ENCODE results near the gene LYRM7.

Gene LYRM7

GRCh38 chr5:131167615-131168014 is 3.1 kb upstream of the LYRM7 start:
- POLR2A ChIA-PET = no interaction called here
- no peaks in the 10 kb centered on the region for H3K9me3 ChIP-seq (ENCODE audit: control insufficient read depth, insufficient read depth, low read depth, low read length)
- peaks cover 3 to 7% of the 10 kb centered on the region in 2 experiments; a peak in 2 of 3 replicates for H3K36me3 ChIP-seq (ENCODE audit: control insufficient read depth in 2 of 2, insufficient read depth in 1 of 2, low read length in 2 of 2)
- no peak overlapping the region for H3K27ac ChIP-seq (ENCODE audit: extremely low read depth, low read depth, low read length)
- H3K4me3 ChIP-seq (ENCODE audit: low read depth, low read length) = no peak overlapping the region
- TF ChIP-seq ZNF645 (tag by site-specific recombination; IDR thresholded peaks at IDR 0.05) = no peak
- no peak for TF ChIP-seq ZNF274 (IDR thresholded peaks at IDR 0.05; ENCODE audit: low read length)
- TF ChIP-seq ZNF274 (tag by site-specific recombination; IDR thresholded peaks at IDR 0.05; ENCODE audit: borderline replicate concordance) = no peak
- TF ChIP-seq ZNF704 (tag by site-specific recombination; IDR thresholded peaks at IDR 0.05) = no peak
- no peak for TF ChIP-seq ZNF621 (tag by site-specific recombination; IDR thresholded peaks at IDR 0.05)
- TF ChIP-seq, protein P1, sequence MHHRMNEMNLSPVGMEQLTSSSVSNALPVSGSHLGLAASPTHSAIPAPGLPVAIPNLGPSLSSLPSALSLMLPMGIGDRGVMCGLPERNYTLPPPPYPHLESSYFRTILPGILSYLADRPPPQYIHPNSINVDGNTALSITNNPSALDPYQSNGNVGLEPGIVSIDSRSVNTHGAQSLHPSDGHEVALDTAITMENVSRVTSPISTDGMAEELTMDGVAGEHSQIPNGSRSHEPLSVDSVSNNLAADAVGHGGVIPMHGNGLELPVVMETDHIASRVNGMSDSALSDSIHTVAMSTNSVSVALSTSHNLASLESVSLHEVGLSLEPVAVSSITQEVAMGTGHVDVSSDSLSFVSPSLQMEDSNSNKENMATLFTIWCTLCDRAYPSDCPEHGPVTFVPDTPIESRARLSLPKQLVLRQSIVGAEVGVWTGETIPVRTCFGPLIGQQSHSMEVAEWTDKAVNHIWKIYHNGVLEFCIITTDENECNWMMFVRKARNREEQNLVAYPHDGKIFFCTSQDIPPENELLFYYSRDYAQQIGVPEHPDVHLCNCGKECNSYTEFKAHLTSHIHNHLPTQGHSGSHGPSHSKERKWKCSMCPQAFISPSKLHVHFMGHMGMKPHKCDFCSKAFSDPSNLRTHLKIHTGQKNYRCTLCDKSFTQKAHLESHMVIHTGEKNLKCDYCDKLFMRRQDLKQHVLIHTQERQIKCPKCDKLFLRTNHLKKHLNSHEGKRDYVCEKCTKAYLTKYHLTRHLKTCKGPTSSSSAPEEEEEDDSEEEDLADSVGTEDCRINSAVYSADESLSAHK (tag by site-specific recombination; IDR thresholded peaks at IDR 0.05) = no peak
- TF ChIP-seq ZNF596 (tag by site-specific recombination; IDR thresholded peaks at IDR 0.05) = no peak
- no peak for TF ChIP-seq ZNF791 (tag by site-specific recombination; IDR thresholded peaks at IDR 0.05)
- TF ChIP-seq ZNF174 (tag by site-specific recombination; IDR thresholded peaks at IDR 0.05) = no peak
- H3K4me1 ChIP-seq (ENCODE audit: control insufficient read depth, insufficient read depth, low read length) = 0 out of 2 replicates have a peak, but pooled peaks cover 3% of the 10 kb centered on the region
- CTCF ChIA-PET = no interaction called here

GRCh38 chr5:131169810-131170539 is 769 bp upstream of the LYRM7 start:
- Histone ChIP-seq H3K27ac (ENCODE audit: extremely low read depth, low read depth, low read length) (no peak overlapping the region), H3K9me3 (ENCODE audit: control insufficient read depth, insufficient read depth, low read depth, low read length) (no peaks in the 10 kb centered on the region), H3K4me1 (ENCODE audit: control insufficient read depth, insufficient read depth, low read length) (0 out of 2 replicates have a peak, but pooled peaks cover 3% of the 10 kb centered on the region), H3K36me3 (ENCODE audit: control insufficient read depth in 2 of 2, insufficient read depth in 1 of 2, low read length in 2 of 2) (no peaks in the 10 kb centered on the region), H3K4me3 (ENCODE audit: low read depth, low read length) (peak overlapping the region; percentile 61)
- ChIA-PET CTCF (no interaction called here), POLR2A (interaction anchor here (0.6 kb wide), 1 partner anchor 144 kb away, joined by 3 read pairs; no protein-coding TSS in a partner anchor)
- no peak for TF ChIP-seq ZNF529 (tag by site-specific recombination; IDR thresholded peaks at IDR 0.05; ENCODE audit: insufficient replicate concordance)
- 0 out of 2 replicates have a peak, but pooled peaks have one; percentile 37 for TF ChIP-seq ZSCAN30 (tag by site-specific recombination; IDR thresholded peaks at IDR 0.05)
- no peak for TF ChIP-seq ELK4 (IDR thresholded peaks at IDR 0.05; ENCODE audit: borderline replicate concordance, low read depth, low read length)

DNA sequence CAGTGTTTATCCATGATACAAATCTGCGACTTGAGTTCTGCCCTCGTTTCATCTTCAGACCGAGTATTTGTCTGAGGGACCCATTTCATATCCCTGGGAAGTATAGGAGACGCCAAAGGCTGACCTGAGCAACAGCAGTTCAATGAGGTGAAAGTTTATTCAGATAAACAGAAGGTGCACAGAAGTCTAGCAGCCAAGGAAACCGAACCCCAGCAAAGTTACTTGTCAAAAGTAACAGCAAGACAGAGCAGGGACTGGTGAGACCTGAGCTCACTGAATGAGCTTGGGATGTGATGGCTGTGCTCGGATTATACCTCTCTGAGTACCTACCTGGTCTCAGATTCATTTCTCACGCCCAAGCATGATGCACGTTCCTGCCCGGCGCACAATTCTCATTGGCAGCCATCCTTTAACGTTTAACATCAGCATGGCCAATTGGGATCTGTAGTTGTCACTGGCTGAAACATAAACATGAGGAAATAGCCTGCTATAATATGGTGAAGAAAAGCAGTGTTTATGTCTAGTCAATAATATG is 599 bp downstream of the LYRM7 start:
- H3K36me3 ChIP-seq (ENCODE audit: control insufficient read depth in 2 of 2, insufficient read depth in 1 of 2, low read length in 2 of 2) = no peaks in the 10 kb centered on the region
- CTCF ChIA-PET = interaction anchor here (0.6 kb wide), 1 partner anchor 1006 kb away, joined by 3 read pairs; no protein-coding TSS in a partner anchor
- no peaks in the 10 kb centered on the region for H3K9me3 ChIP-seq (ENCODE audit: control insufficient read depth, insufficient read depth, low read depth, low read length)
- H3K4me1 ChIP-seq (ENCODE audit: control insufficient read depth, insufficient read depth, low read length) = no peaks in the 10 kb centered on the region
- TF ChIP-seq, protein P2, sequence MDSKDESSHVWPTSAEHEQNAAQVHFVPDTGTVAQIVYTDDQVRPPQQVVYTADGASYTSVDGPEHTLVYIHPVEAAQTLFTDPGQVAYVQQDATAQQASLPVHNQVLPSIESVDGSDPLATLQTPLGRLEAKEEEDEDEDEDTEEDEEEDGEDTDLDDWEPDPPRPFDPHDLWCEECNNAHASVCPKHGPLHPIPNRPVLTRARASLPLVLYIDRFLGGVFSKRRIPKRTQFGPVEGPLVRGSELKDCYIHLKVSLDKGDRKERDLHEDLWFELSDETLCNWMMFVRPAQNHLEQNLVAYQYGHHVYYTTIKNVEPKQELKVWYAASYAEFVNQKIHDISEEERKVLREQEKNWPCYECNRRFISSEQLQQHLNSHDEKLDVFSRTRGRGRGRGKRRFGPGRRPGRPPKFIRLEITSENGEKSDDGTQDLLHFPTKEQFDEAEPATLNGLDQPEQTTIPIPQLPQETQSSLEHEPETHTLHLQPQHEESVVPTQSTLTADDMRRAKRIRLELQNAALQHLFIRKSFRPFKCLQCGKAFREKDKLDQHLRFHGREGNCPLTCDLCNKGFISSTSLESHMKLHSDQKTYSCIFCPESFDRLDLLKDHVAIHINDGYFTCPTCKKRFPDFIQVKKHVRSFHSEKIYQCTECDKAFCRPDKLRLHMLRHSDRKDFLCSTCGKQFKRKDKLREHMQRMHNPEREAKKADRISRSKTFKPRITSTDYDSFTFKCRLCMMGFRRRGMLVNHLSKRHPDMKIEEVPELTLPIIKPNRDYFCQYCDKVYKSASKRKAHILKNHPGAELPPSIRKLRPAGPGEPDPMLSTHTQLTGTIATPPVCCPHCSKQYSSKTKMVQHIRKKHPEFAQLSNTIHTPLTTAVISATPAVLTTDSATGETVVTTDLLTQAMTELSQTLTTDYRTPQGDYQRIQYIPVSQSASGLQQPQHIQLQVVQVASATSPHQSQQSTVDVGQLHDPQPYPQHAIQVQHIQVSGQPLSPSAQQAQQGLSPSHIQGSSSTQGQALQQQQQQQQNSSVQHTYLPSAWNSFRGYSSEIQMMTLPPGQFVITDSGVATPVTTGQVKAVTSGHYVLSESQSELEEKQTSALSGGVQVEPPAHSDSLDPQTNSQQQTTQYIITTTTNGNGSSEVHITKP (tag by site-specific recombination; IDR thresholded peaks at IDR 0.05) = no peak
- TF ChIP-seq SP2 (tag by site-specific recombination; IDR thresholded peaks at IDR 0.05) (peak; percentile 4; the same call in 1 of the 2 replicates), ZNF302 (tag by site-specific recombination; IDR thresholded peaks at IDR 0.05; ENCODE audit: low read depth) (no peak), TRIM28 (IDR thresholded peaks at IDR 0.05; ENCODE audit: borderline replicate concordance, low read length) (no peak), ZNF501 (tag by site-specific recombination; IDR thresholded peaks at IDR 0.05) (0 out of 2 replicates have a peak, but pooled peaks have one; percentile 1), ZNF596 (tag by site-specific recombination; IDR thresholded peaks at IDR 0.05) (no peak), ZNF707 (tag by site-specific recombination; IDR thresholded peaks at IDR 0.05) (no peak)
- peak overlapping the region; percentile 69 for H3K4me3 ChIP-seq (ENCODE audit: low read depth, low read length)
- H3K27ac ChIP-seq (ENCODE audit: extremely low read depth, low read depth, low read length) = no peak overlapping the region
- POLR2A ChIA-PET = no interaction called here
